Stomach (tissue), 4 donors: ENCODE measurements around the gene SIGMAR1.
A peak's percentile ranks its signal among the peaks of the same experiment; 100 is the strongest.

Source experiments
- EP300 ChIP-seq: sonication (generic); formaldehyde crosslinking; IDR thresholded peaks from one replicate; pipeline ENCODE4 v1.6.1; 2017; ENCODE audit warnings: antibody characterized with exemption
- TF ChIP-seq, protein P1 (sequence below), 7 experiments: fragments of 450-650 bp in 4 of 7; fragments of 200-600 bp in 3 of 7; sonication (generic) in 3 of 7; IDR thresholded peaks; one replicate each; pipeline ENCODE4 v1.5.1; 2016 to 2019; ENCODE audit warnings: antibody characterized with exemption in 7 of 7, control low read depth in 2 of 7, mild to moderate bottlenecking in 1 of 7

DNA sequence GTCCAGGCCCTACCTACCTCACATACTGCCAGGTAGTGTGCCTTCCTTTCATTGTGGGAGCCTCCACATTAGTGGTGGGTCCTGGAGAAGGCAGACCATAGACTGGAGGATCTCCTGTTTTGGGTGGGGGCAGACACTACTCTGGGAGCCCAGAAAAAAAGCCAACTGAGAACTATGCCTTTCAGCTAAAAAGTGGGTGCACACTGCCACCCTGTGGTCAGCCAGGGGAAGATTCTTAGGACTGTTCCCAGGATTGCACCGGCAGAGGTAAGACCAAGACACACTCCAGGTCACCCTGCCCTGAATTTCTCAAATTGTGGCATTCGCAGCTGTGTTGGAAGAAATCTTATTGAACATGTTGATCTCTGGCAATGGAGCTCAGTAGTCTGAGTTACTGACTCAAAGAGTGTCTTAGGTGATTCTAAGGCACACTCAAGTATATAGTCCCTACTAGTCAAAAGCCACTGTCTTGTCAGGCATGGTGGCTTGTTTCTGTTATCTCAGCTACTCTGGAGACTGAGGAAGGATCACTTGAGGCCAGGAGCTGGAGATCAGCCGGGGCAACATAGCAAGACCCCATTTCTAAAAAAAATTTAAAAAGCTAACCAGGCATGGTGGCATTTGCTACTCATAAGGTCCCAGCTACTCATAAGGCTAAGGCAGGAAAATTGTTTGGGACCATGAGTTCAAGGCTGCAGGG lies 3.6 kb downstream of the SIGMAR1 start:
- TF ChIP-seq, protein P1, sequence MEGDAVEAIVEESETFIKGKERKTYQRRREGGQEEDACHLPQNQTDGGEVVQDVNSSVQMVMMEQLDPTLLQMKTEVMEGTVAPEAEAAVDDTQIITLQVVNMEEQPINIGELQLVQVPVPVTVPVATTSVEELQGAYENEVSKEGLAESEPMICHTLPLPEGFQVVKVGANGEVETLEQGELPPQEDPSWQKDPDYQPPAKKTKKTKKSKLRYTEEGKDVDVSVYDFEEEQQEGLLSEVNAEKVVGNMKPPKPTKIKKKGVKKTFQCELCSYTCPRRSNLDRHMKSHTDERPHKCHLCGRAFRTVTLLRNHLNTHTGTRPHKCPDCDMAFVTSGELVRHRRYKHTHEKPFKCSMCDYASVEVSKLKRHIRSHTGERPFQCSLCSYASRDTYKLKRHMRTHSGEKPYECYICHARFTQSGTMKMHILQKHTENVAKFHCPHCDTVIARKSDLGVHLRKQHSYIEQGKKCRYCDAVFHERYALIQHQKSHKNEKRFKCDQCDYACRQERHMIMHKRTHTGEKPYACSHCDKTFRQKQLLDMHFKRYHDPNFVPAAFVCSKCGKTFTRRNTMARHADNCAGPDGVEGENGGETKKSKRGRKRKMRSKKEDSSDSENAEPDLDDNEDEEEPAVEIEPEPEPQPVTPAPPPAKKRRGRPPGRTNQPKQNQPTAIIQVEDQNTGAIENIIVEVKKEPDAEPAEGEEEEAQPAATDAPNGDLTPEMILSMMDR (IDR thresholded peaks at IDR 0.05) = peak in 5 of 7 experiments; percentile 39 to 80 (median 77)
- TF ChIP-seq EP300 = no peak
